ENCODE results near the gene ANGEL2. TPM values are rescaled to one million over a fixed set of nuclear protein-coding genes. Genes with fewer than 3 reads are reported as not detected.

The ANGEL2 gene
- total and polyA plus RNA-seq, 2 of the 13 experiments (the other 11 are each of a cell fraction or from before 2014, with no cell fraction given) = 12.3 to 25.4 TPM

GRCh38 chr1:213015099-213016050, at the start of gene ANGEL2 (continued):
- TF ChIP-seq ZNF609 (CRISPR knock-in tag; IDR thresholded peaks at IDR 0.05; ENCODE audit: borderline replicate concordance) = peak; percentile 35; the same call in 1 of the 2 replicates
- no peak for TF ChIP-seq XRCC5 (optimal IDR thresholded peaks at IDR 0.05; ENCODE audit: low read length)
- TF ChIP-seq ZNF275 (CRISPR knock-in tag; IDR thresholded peaks at IDR 0.05; ENCODE audit: borderline replicate concordance) = peak; percentile 59; the same call in 1 of the 2 replicates
- peak; percentile 57 for TF ChIP-seq HNRNPK (IDR thresholded peaks at IDR 0.05; ENCODE audit: low read depth, low read length, poor library complexity, severe bottlenecking)
- TF ChIP-seq NFE2 (CRISPR knock-in tag; IDR thresholded peaks at IDR 0.05) = no peak
- peak; percentile 86; the same call in 1 of the 2 replicates for TF ChIP-seq ZNF256 (CRISPR knock-in tag; conservative IDR thresholded peaks at IDR 0.05)
- no peak for TF ChIP-seq GLI4 (CRISPR knock-in tag; IDR thresholded peaks at IDR 0.05; ENCODE audit: borderline replicate concordance)
- no peak for TF ChIP-seq RFX3 (CRISPR knock-in tag; IDR thresholded peaks at IDR 0.05)
- TF ChIP-seq POGZ (CRISPR knock-in tag; IDR thresholded peaks at IDR 0.05) = peak; percentile 72
- 0 out of 2 replicates have a peak, but pooled peaks have one; percentile 23 for TF ChIP-seq NCOA2 (CRISPR knock-in tag; IDR thresholded peaks at IDR 0.05)
- no peak; the same call in 1 of the 2 replicates for TF ChIP-seq ZNF34 (CRISPR knock-in tag; IDR thresholded peaks at IDR 0.05; ENCODE audit: borderline replicate concordance)
- no peak for TF ChIP-seq U2AF1 (optimal IDR thresholded peaks at IDR 0.05; ENCODE audit: low read depth, low read length)
- no peak for TF ChIP-seq ZNF557 (CRISPR knock-in tag; IDR thresholded peaks at IDR 0.05)
- TF ChIP-seq PRDM15 (CRISPR knock-in tag; IDR thresholded peaks at IDR 0.05) = 0 out of 2 replicates have a peak, but pooled peaks have one; percentile 27
- peak; percentile 56; the same call in 1 of the 2 replicates for TF ChIP-seq RCOR2 (CRISPR knock-in tag; IDR thresholded peaks at IDR 0.05)
- no peak for TF ChIP-seq TBL1XR1 (IDR thresholded peaks at IDR 0.05; ENCODE audit: borderline replicate concordance, low read length, partially characterized antibody)
- no peak for TF ChIP-seq MNT (IDR thresholded peaks at IDR 0.05)

All from HepG2 (cell line).